Uterus (tissue), 4 donors: ENCODE data around the gene SMAP1. TPM values are rescaled to one million over a fixed set of nuclear protein-coding genes. Genes with fewer than 3 reads are reported as not detected.

Source experiments
- DNase-seq, 2 donors: peaks; one replicate each; pipeline ENCODE4 v3.0.0-alpha.2; 2019 to 2020
- H3K27ac ChIP-seq, 2 donors: fragments of 200-600 bp; sonication (generic); 1 replicate in 1 of 2; 2 replicates in 1 of 2; pipeline ENCODE4 v1.5.1; 2016 to 2018
- H3K27me3 ChIP-seq, 2 donors: fragments of 200-600 bp; sonication (generic); one replicate each; pipeline ENCODE4 v1.5.1; 2018 to 2019; ENCODE audit warnings: control low read depth in 1 of 2
- H3K36me3 ChIP-seq, 2 donors: fragments of 200-600 bp; sonication (generic); one replicate each; pipeline ENCODE4 v1.5.1; 2019; ENCODE audit warnings: control low read depth in 1 of 2
- H3K4me1 ChIP-seq, 2 donors: fragments of 200-600 bp; sonication (generic); one replicate each; pipeline ENCODE4 v1.5.1; 2018 to 2019; ENCODE audit warnings: control low read depth in 1 of 2
- H3K4me3 ChIP-seq, 2 donors: fragments of 200-600 bp; sonication (generic); 1 replicate in 1 of 2; 2 replicates in 1 of 2; pipeline ENCODE4 v1.5.1; 2018 to 2019; ENCODE audit warnings: mild to moderate bottlenecking in 1 of 2
- H3K9me3 ChIP-seq, 2 donors: fragments of 200-600 bp; sonication (generic); one replicate each; pipeline ENCODE4 v1.5.1; 2019; ENCODE audit warnings: control low read depth in 1 of 2
- POLR2A ChIP-seq, 2 donors: fragments of 450-650 bp; IDR thresholded peaks; one replicate each; pipeline ENCODE4 v1.6.1; 2016; ENCODE audit warnings: antibody characterized with exemption in 2 of 2, mild to moderate bottlenecking in 1 of 2, moderate library complexity in 1 of 2
- intact Hi-C: fragments of 100-400 bp; cut with DNase I; formaldehyde crosslinking; loops from one replicate; pipeline ENCODE4 v1.15.1; 2023; ENCODE audit warnings: low total_unique reads
- total RNA-seq, 4 donors: library from RNA; depleted of rRNA in 3 of 4; stranded (reverse); fragments of >200 nt in 3 of 4; gene quantifications; one replicate each; pipeline versions ENCODE4 v1.1.0 to v1.2.4, GENCODE V29; 2014 to 2023
- TF ChIP-seq, protein P1 (sequence below), 4 experiments: fragments of 200-600 bp in 2 of 4; fragments of 450-650 bp in 2 of 4; sonication (generic) in 2 of 4; IDR thresholded peaks; one replicate each; pipeline ENCODE4 v1.5.1; 2016 to 2019; ENCODE audit warnings: antibody characterized with exemption in 4 of 4, mild to moderate bottlenecking in 2 of 4, moderate library complexity in 1 of 4
- donor health status: DM: yes; HTN: yes; CAD: no.

SMAP1 gene
- total RNA-seq, 4 donors from 2014 or later: 14.1 to 27.4 (median 22.7) TPM

GRCh38 chr6:70838907-70839285 is 171.2 kb downstream of the SMAP1 start:
- Histone ChIP-seq H3K9me3 (no peaks in the 10 kb centered on the region), H3K36me3 (no peaks in the 10 kb centered on the region), H3K4me3 (no peak overlapping the region), H3K4me1 (no peaks in the 10 kb centered on the region), H3K27ac (no peak overlapping the region), H3K27me3 (no peaks in the 10 kb centered on the region)
- no peak for DNase-seq
- intact Hi-C loops: no loop called here
- TF ChIP-seq POLR2A (IDR thresholded peaks at IDR 0.05): no peak
- TF ChIP-seq, protein P1, sequence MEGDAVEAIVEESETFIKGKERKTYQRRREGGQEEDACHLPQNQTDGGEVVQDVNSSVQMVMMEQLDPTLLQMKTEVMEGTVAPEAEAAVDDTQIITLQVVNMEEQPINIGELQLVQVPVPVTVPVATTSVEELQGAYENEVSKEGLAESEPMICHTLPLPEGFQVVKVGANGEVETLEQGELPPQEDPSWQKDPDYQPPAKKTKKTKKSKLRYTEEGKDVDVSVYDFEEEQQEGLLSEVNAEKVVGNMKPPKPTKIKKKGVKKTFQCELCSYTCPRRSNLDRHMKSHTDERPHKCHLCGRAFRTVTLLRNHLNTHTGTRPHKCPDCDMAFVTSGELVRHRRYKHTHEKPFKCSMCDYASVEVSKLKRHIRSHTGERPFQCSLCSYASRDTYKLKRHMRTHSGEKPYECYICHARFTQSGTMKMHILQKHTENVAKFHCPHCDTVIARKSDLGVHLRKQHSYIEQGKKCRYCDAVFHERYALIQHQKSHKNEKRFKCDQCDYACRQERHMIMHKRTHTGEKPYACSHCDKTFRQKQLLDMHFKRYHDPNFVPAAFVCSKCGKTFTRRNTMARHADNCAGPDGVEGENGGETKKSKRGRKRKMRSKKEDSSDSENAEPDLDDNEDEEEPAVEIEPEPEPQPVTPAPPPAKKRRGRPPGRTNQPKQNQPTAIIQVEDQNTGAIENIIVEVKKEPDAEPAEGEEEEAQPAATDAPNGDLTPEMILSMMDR (IDR thresholded peaks at IDR 0.05): no peak

DNA sequence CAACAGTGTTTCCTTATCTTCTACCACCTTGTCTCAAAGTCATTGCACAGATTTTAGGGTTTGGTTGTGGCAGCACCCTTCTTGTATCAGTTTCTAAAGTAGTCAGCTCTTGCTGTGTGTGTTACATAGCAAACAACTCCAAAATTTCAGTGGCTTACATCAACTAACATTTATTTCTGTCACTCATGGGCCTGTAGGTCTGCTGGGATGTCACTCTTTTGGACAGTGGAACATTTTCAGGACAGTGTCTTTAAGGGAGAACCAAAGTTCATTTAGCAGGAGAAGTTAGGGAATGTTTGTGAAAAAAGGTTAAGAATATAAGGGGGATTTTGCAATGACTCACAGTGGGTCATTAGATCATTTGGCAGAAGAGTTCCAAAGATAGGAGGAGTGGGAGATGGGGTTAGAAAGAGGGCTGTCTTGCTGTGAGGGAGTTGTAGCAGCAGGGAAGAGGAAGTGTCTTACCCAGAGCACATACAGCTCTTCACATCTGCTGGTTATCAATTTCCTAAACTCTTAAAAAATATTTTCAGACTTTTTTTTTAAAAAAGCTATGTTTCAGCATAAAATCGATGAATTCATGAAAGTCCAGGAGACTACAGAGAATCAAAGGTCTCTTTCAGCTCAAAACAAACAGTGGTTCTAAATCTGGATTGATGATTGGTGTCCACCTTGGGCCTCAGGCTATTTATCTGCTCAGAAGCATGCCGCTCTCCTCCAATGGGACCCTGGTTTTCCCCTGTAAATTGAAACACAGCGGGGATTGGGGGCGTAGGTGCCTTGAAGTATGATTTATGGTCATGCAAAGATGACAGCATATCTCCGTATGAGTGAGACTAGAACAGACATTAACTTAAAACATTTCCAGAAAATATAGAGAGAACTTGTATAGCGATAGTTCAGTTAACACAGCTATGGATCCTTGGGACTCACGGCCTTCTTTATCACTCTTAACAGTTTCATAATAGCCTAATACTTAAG is 171.9 kb downstream of the SMAP1 start:
- no peak overlapping the region for H3K27ac ChIP-seq
- intact Hi-C loops: no loop called here
- TF ChIP-seq, protein P1 (IDR thresholded peaks at IDR 0.05): no peak
- TF ChIP-seq POLR2A (IDR thresholded peaks at IDR 0.05): no peak
- no peak for DNase-seq
- H3K27me3 ChIP-seq: no peaks in the 10 kb centered on the region
- no peaks in the 10 kb centered on the region for H3K9me3 ChIP-seq
- no peaks in the 10 kb centered on the region for H3K4me1 ChIP-seq
- no peak overlapping the region for H3K4me3 ChIP-seq
- no peaks in the 10 kb centered on the region for H3K36me3 ChIP-seq

GRCh38 chr6:70841112-70841511 is 173.4 kb downstream of the SMAP1 start:
- no peaks in the 10 kb centered on the region for H3K36me3 ChIP-seq
- no peaks in the 10 kb centered on the region for H3K27me3 ChIP-seq
- TF ChIP-seq, protein P1 (IDR thresholded peaks at IDR 0.05): no peak
- TF ChIP-seq POLR2A (IDR thresholded peaks at IDR 0.05): no peak
- intact Hi-C loops: no loop called here
- no peak for DNase-seq
- no peaks in the 10 kb centered on the region for H3K9me3 ChIP-seq
- H3K27ac ChIP-seq: no peak overlapping the region
- H3K4me1 ChIP-seq: no peaks in the 10 kb centered on the region
- no peak overlapping the region for H3K4me3 ChIP-seq

- H3K9me3 ChIP-seq: no peaks in the 10 kb centered on the region
- TF ChIP-seq, protein P1 (IDR thresholded peaks at IDR 0.05): no peak
- TF ChIP-seq POLR2A (IDR thresholded peaks at IDR 0.05): no peak
- intact Hi-C loops: no loop called here
- no peak overlapping the region for H3K27ac ChIP-seq
- no peak for DNase-seq
- H3K27me3 ChIP-seq: no peaks in the 10 kb centered on the region
- H3K4me1 ChIP-seq: no peaks in the 10 kb centered on the region
- no peak overlapping the region for H3K4me3 ChIP-seq
- no peaks in the 10 kb centered on the region for H3K36me3 ChIP-seq
Observed at GRCh38 chr6:70842541-70842940, 174.9 kb downstream of the SMAP1 start.

DNA sequence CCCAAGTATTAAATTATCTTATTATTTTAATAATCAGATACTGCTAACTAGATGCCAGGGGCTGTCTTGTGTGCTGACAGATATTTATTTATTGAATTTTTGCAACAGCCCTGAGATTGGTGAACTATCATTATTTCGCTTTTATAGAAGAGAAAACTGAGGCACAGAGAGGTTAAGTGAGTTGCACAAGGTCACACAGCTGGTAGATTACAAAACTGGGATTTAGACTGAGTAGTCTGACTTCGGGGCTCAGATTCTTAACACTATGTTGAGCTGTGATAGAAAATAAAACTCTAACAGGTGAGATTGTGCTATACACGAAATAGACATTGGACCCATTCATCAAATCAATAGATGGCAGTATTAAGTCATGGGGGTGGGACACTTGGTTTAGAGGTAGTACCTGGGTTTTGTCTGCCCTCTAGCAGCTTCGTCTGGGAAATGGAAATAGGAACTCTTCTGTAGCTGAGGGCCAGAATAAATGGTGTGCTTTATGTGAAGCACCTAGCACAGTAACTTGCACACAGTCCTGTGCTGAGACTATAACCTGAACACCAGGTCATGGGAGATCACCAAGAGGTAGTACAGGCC is 175.7 kb downstream of the SMAP1 start:
- Histone ChIP-seq H3K4me1 (no peaks in the 10 kb centered on the region), H3K27me3 (no peaks in the 10 kb centered on the region), H3K4me3 (no peak overlapping the region), H3K36me3 (no peaks in the 10 kb centered on the region), H3K27ac (no peak overlapping the region), H3K9me3 (no peaks in the 10 kb centered on the region)
- intact Hi-C loops: no loop called here
- no peak for TF ChIP-seq POLR2A (IDR thresholded peaks at IDR 0.05)
- TF ChIP-seq, protein P1 (IDR thresholded peaks at IDR 0.05): no peak
- no peak for DNase-seq
